ENCODE data around the gene TTC16.
"Not testable (repeated sequence)": the region's sequence is repeated elsewhere in the genome, so short reads cannot be mapped to it uniquely, and the experiment has no call there.

Gene TTC16

GRCh38 chr9:127767909-127768331 lies 52.0 kb downstream of the TTC16 start:
- DNase-seq (ENCODE audit: low spot score) (no peak), FAIRE-seq (no peak)

DNA sequence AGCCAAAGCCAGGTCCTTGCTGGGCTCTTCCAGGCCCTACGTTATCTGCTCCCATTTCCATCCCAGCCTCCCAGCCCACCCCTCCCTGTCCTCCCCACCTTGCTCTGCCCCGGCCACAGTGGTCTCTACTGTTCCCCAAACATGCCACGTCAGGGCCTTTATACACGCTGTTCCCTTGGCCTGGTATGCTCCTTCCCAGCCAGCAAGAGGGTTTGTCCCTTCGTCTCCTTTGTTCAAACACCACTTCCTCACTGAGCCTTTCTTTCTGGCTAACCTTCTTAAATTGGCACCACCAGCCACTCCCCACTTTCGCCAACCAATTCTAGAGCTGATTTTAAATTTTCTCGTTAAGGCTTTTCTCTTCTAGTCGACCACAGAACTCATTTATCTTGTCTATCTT lies 52.8 kb downstream of the TTC16 start:
- FAIRE-seq, result no peak
- DNase-seq (ENCODE audit: low spot score), result no peak

DNA sequence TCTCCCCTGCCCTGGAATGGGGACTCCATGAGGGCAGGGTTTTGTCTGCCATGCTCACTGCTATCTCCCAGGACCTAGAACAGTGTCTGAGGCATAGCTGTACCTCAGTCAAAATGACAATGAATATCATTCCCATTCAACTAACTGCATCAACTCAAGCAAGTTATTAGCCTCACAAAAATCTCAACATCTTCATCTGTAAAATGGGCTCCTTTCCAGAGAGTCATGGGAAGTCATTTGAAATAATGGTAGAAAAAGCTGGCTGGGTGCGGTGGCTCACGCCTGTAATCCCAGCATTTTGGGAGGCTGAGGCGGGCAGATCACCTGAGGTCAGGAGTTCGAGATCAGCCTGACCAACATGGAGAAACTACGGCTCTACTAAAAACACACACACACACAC lies 53.2 kb downstream of the TTC16 start:
- FAIRE-seq (no peak), DNase-seq (ENCODE audit: low spot score) (no peak)

- no peak for FAIRE-seq
- no peak for DNase-seq (ENCODE audit: low spot score)
These were observed 54.2 kb downstream of the TTC16 start for GRCh38 chr9:127769929-127770582.

GRCh38 chr9:127770583-127770904 lies 54.7 kb downstream of the TTC16 start:
- FAIRE-seq, result no peak

DNA sequence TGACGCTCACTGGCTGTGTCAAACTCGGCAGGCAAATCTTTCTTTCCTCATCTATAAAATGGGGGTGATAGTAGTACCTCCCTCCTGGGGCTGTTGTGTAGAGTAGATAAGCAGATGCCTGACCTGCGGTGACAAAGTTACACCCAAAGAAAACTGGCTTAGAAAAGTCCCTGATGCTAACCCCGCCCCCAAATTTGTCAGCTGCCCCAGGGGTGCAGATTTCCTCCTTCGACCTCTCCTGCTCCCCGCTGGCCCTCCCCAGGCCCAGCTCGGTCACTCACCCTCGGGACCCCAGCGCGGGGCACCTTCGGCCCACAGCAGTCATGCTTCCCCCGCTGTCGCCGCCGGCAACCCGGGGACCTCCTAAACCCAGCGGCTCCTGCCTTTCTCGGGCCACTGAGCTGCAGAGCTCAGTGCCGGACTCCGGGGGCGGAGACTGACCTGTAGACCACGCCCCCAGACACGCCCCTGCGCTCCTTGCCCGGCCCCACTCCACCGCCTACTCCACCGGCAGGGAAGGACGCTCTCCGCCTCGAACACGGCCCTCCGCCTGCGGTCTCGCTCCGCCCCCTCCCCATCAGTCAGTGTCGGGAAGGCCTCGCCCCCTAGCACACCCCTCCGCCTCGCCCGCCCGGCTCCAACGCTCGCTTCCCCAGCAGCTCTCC lies 55.2 kb downstream of the TTC16 start:
- FAIRE-seq (peak; percentile 75), DNase-seq (ENCODE audit: low spot score) (peak; percentile 94)

More at GRCh38 chr9:127770583-127770904, 54.7 kb downstream of the TTC16 start:
- DNase-seq (ENCODE audit: low spot score), result no peak

- DNase-seq (ENCODE audit: low spot score), result no peak
- FAIRE-seq, result no peak
These were observed 55.8 kb downstream of the TTC16 start for GRCh38 chr9:127771570-127772189.

- no peak for FAIRE-seq
- DNase-seq (ENCODE audit: low spot score), result no peak
These were observed 56.7 kb downstream of the TTC16 start for GRCh38 chr9:127772603-127773002.

- FAIRE-seq (no peak), DNase-seq (ENCODE audit: low spot score) (no peak)
These were observed 57.4 kb downstream of the TTC16 start for GRCh38 chr9:127773272-127773671.

DNA sequence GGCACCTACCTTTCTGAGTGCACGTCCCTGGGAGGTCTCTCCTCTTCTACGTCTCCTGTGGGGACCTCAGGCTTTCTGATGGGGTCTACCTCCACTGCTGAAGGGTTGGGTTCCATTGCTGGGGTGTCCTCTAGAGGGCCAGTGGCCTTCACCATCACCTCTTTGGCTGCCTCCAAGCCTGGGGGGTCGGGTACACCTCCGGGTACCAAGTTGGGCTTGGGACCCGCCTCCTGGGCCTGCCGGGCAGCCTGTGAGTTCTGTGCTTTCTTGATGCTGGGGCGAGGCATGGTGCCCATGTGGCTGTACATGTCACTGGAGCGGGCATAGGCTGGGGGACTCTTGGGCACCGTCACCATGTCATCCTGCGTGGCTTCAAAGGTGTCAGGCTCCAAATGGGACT lies 58.1 kb downstream of the TTC16 start:
- no peak for FAIRE-seq
- no peak for DNase-seq (ENCODE audit: low spot score)

DNA sequence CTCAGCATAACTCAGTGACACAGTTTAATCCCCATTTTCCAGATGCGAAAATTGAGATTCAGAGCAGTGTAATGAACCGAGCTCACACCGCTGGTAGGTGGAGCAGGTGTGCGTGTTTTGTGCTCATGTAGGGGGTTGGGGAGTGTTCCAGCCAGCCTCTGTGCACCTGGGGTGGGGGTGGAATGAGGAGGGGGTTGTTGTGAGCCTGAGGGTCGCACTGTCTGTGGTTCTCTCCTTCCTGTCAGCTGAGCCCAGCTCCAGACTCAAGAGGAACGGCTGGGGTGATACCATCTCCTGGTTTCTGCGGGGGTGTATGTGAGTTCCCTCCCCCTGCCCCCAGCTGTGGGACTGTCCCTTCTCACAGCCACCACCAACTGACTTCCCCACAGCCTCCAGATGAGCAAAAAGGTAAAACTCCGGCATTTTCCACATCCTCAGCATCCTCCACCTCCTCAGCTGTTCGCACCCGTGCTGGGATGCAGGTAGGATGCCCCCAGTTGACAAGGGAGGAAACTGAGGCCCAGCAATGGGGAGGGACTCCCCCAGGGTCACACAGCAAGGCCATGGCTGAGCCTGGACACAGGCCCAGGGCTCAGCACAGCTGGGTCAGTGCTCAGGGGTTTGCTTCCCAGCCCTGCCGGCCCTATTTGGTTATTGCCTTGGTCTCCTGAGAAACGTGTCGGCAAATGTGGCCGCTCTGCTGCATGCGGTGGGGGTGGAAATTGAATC lies 60.5 kb downstream of the TTC16 start:
- no peak for FAIRE-seq

GRCh38 chr9:127776924-127777289 lies 61.0 kb downstream of the TTC16 start:
- DNase-seq (ENCODE audit: low spot score) (no peak), FAIRE-seq (no peak)

More for the DNA sequence above, 60.5 kb downstream of the TTC16 start:
- DNase-seq (ENCODE audit: low spot score), result no peak

DNA sequence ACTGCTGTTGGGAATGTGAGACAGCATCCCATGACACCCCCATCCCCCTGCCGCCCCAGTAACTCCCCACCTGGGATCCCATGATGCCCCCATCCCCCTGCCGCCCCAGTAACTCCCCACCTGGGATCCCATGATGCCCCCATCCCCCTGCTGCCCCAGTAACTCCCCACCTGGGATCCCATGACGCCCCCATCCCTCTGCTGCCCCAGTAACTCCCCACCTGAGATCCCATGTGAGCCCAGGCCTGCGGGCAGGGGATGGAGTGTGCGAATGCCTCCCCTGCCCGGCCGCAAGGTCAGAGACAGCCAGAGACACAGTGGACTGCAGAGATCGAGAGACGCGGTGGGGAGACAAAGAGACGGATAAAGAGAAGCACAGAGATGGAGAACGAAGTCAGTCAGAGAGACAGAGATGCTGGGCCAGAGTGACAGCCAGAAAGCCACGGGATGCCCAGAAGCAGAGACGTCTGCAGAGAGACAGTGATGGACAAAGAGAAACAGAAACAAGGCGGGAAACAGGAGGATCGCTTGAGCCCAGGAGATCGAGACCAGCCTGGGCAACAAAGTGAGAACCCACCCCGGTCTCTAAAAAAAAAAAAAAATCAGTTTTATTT lies 61.6 kb downstream of the TTC16 start:
- FAIRE-seq, result no peak

GRCh38 chr9:127778280-127779135 lies 62.6 kb downstream of the TTC16 start, which contains the start of gene SH2D3C:
Gene SH2D3C (minus strand): TSS chr9:127778666. CDS start chr9:127778627, 39 bp downstream.
- no peak for FAIRE-seq
- DNase-seq (ENCODE audit: low spot score), result no peak

More for the DNA sequence above, 61.6 kb downstream of the TTC16 start:
- no peak for DNase-seq (ENCODE audit: low spot score)

DNA sequence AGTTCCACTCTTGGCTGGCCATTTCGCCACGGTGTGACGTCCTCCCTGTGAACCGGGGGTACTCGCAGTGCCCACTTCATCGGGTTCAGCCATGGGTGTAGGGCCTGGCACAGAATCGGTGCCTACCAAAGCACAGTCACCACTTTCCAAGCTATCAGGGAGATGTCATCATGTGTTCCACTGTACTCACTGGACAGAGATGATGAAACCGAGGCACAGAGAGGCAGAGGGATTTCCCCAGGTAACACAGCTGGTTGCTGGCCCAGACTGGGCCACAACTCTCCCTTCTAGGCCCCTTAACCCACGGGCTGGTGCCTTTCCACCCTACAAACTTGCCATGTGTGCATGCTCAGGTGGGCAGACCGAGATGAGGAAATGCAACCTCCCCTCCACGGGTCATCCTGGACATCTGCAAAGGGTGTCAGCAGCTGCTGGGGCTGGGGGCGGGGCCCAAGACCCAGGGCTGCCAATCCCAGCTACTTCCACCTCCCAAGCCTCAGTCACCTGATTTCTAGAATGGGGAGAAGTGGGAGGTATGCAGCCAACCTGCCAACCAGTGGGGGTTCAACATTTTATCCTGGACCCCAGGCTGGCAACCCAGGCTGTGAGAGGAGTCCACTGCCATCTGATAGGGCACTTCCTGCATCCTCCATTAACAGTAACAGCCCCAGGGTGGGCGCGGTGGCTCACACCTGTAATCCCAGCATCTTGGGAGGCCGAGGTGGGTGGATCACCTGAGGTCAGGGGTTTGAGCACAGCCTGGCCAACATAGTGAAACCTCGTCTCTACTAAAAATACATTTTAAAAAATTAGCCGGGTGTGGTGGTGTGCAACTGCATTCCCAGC lies 63.5 kb downstream of the TTC16 start:
- no peak for DNase-seq (ENCODE audit: low spot score)
- FAIRE-seq, result no peak

- no peak for FAIRE-seq
- no peak for DNase-seq (ENCODE audit: low spot score)
These were observed 64.4 kb downstream of the TTC16 start for GRCh38 chr9:127780126-127780885.

DNA sequence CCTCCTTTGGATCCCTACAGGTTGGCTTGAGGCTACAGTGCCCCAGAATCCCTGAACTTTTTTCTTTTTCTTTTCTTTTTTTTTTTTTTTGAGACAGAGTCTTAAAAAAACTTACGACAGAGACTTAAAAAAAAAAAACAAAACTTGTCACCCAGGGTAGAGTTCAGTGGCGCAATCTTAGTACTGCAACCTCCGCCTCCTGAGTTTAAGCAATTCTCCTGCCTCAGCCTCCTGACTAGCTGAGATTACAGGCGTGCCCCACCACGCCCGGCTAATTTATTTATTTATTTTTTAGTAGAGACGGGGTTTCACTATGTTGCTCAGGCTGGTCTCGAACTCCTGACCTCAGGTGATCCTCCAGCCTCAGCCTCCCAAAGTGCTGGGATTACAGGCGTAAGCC lies 65.0 kb downstream of the TTC16 start:
- not testable (repeated sequence) for FAIRE-seq

More for the DNA sequence above, 65.0 kb downstream of the TTC16 start:
- not testable (repeated sequence) for DNase-seq (ENCODE audit: low spot score)
